Neural cell (in vitro differentiated cells): Measurements from ENCODE around the gene DST. TPM values are rescaled to one million over a fixed set of nuclear protein-coding genes. Genes with fewer than 3 reads are reported as not detected.

Experiments used
- H2AFZ ChIP-seq: fragments of 200-600, 300-800 bp; sonication (generic), shearing (Covaris generic); 2 replicates; pipeline ENCODE4 v1.6.0; 2014; ENCODE audit warnings: low read depth, mild to moderate bottlenecking, antibody characterized with exemption, low read length, moderate library complexity
- H3F3A ChIP-seq: fragments of 200-600 bp; shearing (Covaris generic); 2 replicates; pipeline ENCODE4 v1.6.1; 2016; ENCODE audit warnings: mild to moderate bottlenecking, moderate library complexity, mixed read lengths, antibody characterized with exemption, low read length; ENCODE audit not compliant: insufficient read depth, poor library complexity, severe bottlenecking
- H3K27ac ChIP-seq: fragments of 200-600, 300-800 bp; sonication (generic), shearing (Covaris generic); 2 replicates; pipeline ENCODE4 v1.5.1; 2014; ENCODE audit warnings: mild to moderate bottlenecking, low read length, moderate library complexity
- H3K27me3 ChIP-seq: fragments of 300-800, 200-600 bp; sonication (generic), shearing (Covaris generic); 2 replicates; pipeline ENCODE4 v1.6.0; 2014; ENCODE audit warnings: mild to moderate bottlenecking, low read depth, low read length, moderate library complexity; ENCODE audit not compliant: insufficient read depth
- H3K36me3 ChIP-seq: fragments of 300-800, 200-600 bp; sonication (generic), shearing (Covaris generic); 2 replicates; pipeline ENCODE4 v1.5.1; 2014; ENCODE audit warnings: mild to moderate bottlenecking, antibody characterized with exemption, low read length, moderate library complexity; ENCODE audit not compliant: insufficient read depth
- H3K4me2 ChIP-seq: fragments of 300-800, 200-600 bp; sonication (generic), shearing (Covaris generic); 2 replicates; pipeline ENCODE4 v1.6.0; 2014; ENCODE audit warnings: mild to moderate bottlenecking, low read length
- H3K4me3 ChIP-seq: fragments of 300-800, 200-600 bp; sonication (generic), shearing (Covaris generic); 2 replicates; pipeline ENCODE4 v1.5.1; 2014; ENCODE audit warnings: mild to moderate bottlenecking, low read length, moderate library complexity
- H3K79me2 ChIP-seq: fragments of 200-600 bp; shearing (Covaris generic); replicated peaks from 2 replicates; pipeline ENCODE4 v1.6.0; 2014; ENCODE audit warnings: mild to moderate bottlenecking, low read length, moderate library complexity; ENCODE audit not compliant: insufficient read depth
- H3K9ac ChIP-seq: fragments of 300-800, 200-600 bp; sonication (generic), shearing (Covaris generic); 2 replicates; pipeline ENCODE4 v1.6.1; 2016; ENCODE audit warnings: mild to moderate bottlenecking, low read length, mixed read lengths
- H3K9me2 ChIP-seq: fragments of 200-600 bp; shearing (Covaris generic); 2 replicates; pipeline ENCODE4 v1.6.1; 2016; ENCODE audit warnings: mild to moderate bottlenecking, low read length, mixed read lengths; ENCODE audit not compliant: insufficient read depth
- H3K9me3 ChIP-seq: fragments of 200-600, 300-800 bp; sonication (generic), shearing (Covaris generic); 2 replicates; pipeline ENCODE4 v1.6.1; 2016; ENCODE audit warnings: mild to moderate bottlenecking, mixed run types, low read length, moderate library complexity, mixed read lengths
- H4K20me1 ChIP-seq: fragments of 200-600 bp; shearing (Covaris generic); 2 replicates; pipeline ENCODE4 v1.6.1; 2016; ENCODE audit warnings: mild to moderate bottlenecking, mixed run types; ENCODE audit not compliant: insufficient read depth
- CTCF ChIP-seq: fragments of 450-650 bp; IDR thresholded peaks from 2 replicates; pipeline ENCODE4 v1.5.1; 2014; ENCODE audit warnings: antibody characterized with exemption, mild to moderate bottlenecking, moderate library complexity; ENCODE audit not compliant: poor library complexity, severe bottlenecking
- EP300 ChIP-seq: fragments of 450-650 bp; conservative IDR thresholded peaks from 2 replicates; pipeline ENCODE4 v1.6.1; 2014; ENCODE audit warnings: antibody characterized with exemption, mild to moderate bottlenecking, moderate library complexity; ENCODE audit not compliant: poor library complexity, severe bottlenecking
- EZH2 ChIP-seq: fragments of 200-600, 300-800 bp; shearing (Covaris generic), sonication (generic); IDR thresholded peaks from 2 replicates; pipeline ENCODE4 v1.6.1; 2014; ENCODE audit warnings: antibody characterized with exemption, low read length, borderline replicate concordance, mild to moderate bottlenecking; ENCODE audit not compliant: insufficient read depth, poor library complexity, severe bottlenecking
- MXI1 ChIP-seq: fragments of 450-650 bp; conservative IDR thresholded peaks from 2 replicates; pipeline ENCODE4 v1.6.1; 2014; ENCODE audit warnings: antibody characterized with exemption, mild to moderate bottlenecking; ENCODE audit not compliant: poor library complexity, severe bottlenecking
- POLR2AphosphoS5 ChIP-seq: IDR thresholded peaks from 2 replicates; pipeline ENCODE4 v1.6.1; 2012
- RAD21 ChIP-seq: fragments of 450-650 bp; conservative IDR thresholded peaks from 2 replicates; pipeline ENCODE4 v1.6.1; 2014; ENCODE audit warnings: antibody characterized with exemption, mild to moderate bottlenecking, moderate library complexity
- REST ChIP-seq: IDR thresholded peaks from 2 replicates; pipeline ENCODE4 v1.6.1; 2012; ENCODE audit warnings: borderline replicate concordance
- SMC3 ChIP-seq: fragments of 450-650 bp; conservative IDR thresholded peaks from 2 replicates; pipeline ENCODE4 v1.6.1; 2014; ENCODE audit warnings: antibody characterized with exemption, mild to moderate bottlenecking, moderate library complexity; ENCODE audit not compliant: poor library complexity
- TAF1 ChIP-seq: IDR thresholded peaks from 2 replicates; pipeline ENCODE4 v1.6.1; 2012; ENCODE audit warnings: low read depth
- polyA plus RNA-seq: library from polyadenylated mRNA; depleted of rRNA; stranded (reverse); fragments of >200 nt; gene quantifications from 2 replicates; pipeline ENCODE4 v1.2.3, GENCODE V29; 2014

The DST gene
- polyA plus RNA-seq, 1 donor from 2014 or later: 118 TPM

- no peak for TF ChIP-seq REST
These were observed 122.5 kb downstream of the DST start (continued) for GRCh38 chr6:56520218-56520617.

GRCh38 chr6:56518995-56519767 is 123.5 kb downstream of the DST start:
- H3K79me2 ChIP-seq: no peaks in the 10 kb centered on the region
- no peaks in the 10 kb centered on the region for H3K9me3 ChIP-seq
- no peak overlapping the region for H3K4me2 ChIP-seq
- no peak overlapping the region for H3K27ac ChIP-seq
- H3K27me3 ChIP-seq: no peaks in the 10 kb centered on the region
- H3K9ac ChIP-seq: no peak overlapping the region
- no peak overlapping the region for H2AFZ ChIP-seq
- H4K20me1 ChIP-seq: no peaks in the 10 kb centered on the region
- no peaks in the 10 kb centered on the region for H3K9me2 ChIP-seq
- no peak overlapping the region for H3K4me3 ChIP-seq
- peaks cover 13% of the 10 kb centered on the region for H3K36me3 ChIP-seq
- H3F3A ChIP-seq: no peaks in the 10 kb centered on the region
- no peak for TF ChIP-seq EP300
- TF ChIP-seq RAD21: no peak
- no peak for TF ChIP-seq POLR2AphosphoS5
- TF ChIP-seq CTCF: no peak
- TF ChIP-seq EZH2: no peak
- no peak for TF ChIP-seq MXI1
- TF ChIP-seq REST: no peak
- no peak for TF ChIP-seq TAF1
- no peak for TF ChIP-seq SMC3
